CD4-positive, alpha-beta T cell treated with Interleukin-15 for 1 hour (primary cell): ENCODE data around the gene NOM1.

Source experiments
- DNase-seq: peaks from one replicate; pipeline ENCODE4 v3.0.0-alpha.2; 2020

Gene NOM1

DNA sequence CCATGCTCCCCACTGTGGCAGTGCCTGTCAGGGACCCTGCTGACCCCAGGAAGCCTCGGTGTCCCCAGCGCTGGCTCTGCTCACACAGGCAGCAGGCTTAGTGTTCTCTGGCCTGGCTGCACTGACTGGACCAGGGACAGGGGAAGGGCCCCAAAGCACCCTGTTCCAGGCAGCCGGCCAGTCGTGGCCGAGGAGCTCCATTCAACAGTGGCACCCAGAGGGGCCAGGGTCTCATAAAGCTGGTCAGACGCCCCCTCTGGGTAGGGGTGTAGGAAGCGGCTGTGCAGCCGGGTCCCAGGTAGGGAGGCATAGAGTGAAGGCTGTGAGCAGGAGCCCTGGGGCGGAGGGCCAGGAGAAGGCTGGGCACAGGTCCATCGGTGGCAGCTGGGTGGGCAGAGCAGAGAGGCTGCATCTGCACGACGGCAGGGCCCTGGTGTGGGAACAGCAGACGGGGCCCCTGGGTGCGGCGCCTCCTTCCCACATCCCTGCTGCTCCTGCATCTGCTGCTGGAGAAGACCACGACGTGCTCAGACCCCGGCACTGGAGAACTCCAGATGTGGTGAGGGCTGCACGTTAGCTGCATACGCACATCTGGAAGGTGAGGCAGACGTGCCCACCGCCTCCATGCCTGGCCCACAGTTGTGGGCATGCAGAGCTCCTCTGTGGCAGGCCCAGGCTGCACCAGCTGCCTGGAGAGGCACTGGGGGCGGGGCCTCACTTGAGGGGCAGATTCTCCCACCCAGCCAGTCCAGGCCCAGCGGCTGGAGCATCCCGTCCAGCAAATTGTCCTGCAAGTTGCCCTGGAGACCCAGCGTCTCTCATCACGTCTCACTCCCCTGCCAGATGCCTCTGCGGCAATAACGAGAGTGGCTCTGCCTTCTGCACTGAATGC lies 35.8 kb downstream of the NOM1 start:
- DNase-seq, result no peak

DNA sequence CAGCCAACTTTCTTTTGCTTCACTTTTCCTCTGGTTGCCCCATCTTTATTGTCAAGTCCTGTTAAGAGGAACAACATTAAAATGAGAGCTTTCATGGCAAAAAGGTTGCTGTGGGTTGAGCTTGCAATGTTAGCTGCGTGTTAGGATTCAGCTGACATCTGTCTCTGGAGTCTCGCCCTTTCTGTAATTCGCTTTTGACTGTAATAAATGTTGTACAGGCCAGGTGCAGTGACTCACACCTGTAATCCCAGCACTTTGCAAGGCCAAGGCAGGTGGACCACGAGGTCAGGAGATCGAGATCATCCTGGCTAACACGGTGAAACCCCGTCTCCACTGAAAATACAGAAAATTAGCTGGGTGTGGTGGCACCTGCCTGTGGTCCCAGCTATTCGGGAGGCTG lies 36.9 kb downstream of the NOM1 start:
- no peak for DNase-seq

DNA sequence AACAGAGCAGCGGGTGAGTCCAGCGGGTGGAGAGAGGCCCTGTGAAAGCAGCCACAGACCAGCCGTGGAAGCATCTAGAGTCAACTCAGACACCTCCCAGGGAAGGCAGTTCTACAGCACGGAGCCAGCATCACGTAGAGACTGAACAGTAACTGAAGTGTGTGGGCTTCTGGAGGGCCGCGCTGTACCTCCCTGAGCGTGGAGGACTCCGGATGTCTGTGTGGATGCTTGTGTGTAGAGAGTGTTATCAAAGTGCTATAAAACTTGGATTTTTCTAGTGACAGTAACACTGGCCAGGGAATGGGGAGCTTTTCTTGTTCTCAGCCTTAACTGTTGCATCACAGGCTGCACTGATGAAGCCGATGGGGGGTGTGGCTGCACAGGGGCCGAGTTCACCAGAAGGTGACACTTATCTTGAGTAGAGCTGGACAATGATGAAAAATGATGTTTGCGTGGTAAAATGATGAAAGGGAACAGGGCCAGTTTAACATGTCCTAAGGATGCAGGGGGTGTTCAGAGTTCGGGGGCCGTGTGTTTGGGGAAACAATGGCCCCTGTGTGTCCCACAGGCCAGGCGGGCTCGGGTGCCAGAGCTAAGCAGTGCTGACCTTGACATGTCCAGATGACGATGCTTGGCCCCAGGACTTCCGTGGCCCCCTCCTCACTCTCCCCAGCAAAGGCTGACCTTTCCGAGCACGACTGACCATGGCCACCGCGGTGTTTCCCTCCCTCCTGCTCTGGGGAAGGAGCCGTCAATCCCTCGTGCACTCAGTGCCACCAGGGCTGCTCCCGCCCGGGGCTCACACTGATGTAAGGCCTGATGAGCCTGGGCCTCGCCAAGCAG lies 39.1 kb downstream of the NOM1 start:
- DNase-seq, result no peak

DNA sequence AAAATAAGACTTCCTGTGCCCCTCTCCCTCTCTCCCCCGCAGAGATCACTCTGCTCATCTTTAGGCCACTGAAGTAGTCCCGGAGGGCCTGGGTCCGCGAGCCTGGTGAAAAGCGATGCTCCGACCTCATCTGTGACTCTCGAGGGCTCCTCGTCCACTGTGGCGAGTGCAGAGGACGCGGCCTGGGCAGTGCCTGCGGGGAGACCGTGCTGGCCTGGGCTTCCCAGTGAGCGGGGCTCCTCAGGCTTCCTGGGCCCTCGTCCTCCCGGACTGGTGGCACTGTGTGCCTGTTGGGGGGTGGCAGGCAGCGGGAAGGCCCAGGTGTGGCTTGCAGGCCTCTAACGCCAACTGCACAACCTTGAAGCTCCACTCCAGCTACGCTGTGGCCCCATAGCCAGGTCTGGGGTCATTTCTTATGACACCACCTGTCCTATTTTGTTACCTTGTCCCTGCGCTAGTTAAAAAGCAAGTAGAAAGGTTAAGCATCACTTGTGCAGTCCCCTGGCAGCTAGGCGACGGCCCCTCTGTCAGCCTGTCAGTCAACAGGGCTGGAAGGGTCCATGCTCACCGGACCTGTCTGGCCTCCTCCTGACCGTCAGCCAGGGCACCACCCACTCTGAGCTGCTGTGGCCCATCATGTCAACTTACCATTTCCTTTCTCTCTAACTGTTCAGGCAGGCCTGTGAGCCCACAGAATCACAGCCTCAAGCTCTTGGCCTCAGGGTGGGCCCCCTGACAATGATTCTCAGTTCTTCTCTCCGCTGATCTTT lies 40.4 kb downstream of the NOM1 start:
- no peak for DNase-seq

DNA sequence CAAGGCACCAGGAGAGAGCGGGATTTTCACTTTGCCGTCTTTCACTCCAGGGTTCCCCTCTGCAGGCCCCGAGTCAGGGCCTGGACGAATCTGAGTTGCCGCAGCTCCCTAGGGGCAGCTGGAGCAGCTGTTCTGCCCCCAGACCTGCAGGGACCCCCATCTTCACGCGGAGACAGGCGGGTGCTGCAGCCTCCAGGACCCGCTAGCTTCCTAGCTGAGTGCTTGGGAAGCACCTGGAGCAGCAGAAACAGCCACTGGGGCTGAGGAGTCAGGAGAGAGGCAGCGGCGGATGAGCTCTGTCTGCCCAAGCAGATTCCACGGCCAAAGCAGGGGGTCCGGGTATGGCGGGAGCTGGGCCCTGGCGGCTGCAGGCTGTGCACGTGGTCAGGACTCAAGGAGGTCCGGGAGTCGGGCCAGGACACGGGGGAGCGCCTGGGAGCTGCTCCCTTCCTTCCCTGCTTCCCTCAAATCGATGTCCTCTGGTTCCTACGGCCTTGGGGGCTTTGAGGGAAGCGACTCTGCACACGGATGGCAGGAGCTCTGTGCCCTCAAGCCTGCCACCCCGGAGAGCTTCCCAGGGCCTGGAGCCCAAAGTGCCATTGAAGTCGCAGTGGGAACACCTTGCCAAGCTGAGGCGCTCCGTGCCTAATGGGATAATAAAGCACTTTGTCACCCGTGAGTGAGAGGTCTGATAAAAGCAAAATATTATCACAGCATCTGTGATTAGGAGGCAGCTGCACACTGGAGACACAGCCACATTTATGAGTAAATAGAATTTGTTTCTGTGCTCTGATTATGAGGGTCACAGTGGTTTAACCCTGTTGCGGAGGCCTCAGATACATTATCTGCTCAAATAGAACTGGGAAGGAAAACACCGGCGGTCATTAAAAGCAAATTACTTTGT lies 43.8 kb downstream of the NOM1 start:
- no peak for DNase-seq

- no peak for DNase-seq
Observed at GRCh38 chr7:156993925-156994235, 44.4 kb downstream of the NOM1 start.

GRCh38 chr7:156994417-156994816 lies 44.9 kb downstream of the NOM1 start:
- no peak for DNase-seq

DNA sequence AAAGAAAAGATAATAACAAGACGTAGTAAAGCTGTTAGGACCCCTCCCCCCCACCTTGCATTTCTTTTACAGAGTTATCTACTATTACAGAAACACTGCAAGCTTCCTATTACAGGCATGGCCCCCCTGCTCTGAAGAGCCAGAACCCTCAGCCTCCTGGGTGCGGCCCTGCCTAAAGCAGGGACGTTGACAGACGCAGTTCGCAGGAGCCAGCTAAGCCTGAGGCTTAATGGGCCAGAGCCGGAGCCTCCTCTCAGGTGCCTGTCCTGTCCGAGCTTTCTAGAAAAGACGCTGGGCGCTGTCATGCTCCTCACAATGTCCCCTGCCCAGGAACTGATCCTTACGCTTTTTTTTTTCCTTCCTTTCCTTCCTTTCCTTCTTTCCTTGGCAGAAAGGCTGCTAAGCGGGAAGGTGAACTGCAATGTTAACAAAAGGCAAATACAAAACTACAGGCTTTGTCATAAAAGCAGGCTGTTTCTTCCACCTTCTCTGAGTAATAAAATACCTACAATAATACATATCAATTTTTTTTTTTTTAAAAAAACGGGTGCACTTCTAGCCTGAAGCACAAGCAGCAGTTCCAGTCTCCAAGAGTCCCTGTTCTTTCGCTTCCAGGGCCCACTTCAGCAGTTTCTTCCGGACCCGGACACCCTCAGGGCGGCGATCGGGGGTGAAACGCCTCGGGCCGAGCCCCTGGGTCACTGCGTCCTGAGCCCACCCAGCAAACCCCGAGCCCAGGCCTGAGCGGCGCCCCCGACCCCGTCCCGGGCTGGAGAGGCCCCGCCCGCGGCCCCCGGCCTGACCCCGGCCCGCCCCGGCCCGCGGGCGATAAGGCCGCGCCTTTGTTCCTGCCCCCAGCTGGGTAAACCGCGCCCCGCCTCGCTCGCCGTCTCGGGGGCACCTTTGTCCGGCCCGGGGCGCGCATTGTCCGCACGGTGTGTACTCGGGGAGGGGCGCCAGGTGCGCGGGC lies 49.8 kb downstream of the NOM1 start:
- no peak for DNase-seq

DNA sequence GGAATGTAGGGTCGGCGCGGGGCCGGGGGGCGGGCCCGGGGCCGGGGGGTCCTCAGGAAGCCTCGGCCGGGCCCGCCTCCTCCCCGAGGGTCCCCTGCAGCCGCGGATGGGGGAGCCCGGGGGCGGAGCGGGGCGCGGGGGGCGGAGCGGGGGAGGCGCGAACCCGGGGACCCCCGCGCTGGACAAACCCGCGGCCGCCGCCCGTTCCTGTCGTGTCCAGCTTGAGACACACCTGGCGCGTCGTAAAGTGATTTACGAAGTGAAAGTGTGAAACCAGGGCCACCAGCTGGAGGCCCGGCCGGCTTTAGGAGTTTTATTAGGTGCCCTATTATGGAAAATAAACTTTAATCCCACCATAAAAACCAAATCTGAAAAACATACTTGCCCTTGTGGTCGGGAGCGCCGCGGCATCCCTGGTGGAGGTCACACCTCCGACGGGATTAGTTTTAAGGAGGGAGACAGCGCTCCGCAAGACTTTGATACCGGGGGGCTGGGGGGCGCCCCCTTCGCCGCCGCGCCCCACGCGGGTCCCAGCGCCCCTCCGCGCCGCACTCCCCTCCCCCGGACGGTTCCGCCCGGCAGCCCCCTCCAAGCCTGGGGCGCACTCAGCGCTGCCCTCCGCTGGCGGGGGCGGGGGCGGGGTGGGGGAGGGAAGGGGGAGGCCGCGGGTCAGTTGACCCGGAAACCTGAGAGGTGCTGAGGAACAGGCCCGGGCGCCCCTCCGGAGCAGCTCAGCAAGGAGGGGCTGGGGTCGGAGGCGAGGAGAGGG lies 50.6 kb downstream of the NOM1 start:
- DNase-seq, result no peak

DNA sequence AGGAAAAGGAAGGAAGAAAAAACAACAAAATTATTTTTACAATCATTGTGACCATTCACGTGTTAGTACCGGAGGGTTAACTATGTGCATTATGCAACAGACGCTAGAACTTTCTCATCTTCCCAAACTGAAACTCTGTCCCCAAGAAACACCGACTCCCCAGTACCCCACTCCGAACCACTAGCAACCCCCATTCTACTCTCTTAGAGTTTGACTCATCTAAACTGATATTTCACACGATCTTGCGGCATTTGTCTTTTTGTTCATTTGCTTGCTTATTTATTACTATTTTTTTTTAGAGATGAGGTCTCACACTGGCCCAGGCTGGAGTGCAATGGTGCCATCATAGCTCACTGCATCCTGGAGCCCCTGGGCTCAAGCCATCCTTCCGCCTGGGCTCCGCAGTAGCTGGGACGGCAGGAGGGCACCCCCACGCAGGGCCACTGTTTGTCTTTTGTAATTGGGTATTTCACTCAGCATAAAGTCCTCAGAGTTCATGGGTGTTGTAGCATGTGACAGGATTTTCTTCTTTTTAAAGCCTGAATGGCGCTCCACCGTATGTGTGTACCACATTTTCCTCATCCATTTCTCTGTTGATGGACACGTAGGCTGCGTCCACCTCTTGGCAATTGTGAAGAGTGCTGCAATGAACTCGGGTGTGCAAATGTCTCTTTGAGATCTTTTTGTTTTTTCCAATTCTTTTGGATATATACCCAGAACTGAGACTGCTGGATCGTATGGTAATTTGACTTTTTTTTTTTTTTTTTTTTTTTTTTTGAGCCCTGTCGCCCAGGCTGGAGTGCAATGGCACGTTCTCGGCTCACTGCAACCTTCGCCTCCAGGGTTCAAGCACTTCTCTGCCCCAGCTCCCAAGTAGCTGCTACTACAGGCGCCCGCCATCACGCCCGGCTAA lies 51.5 kb downstream of the NOM1 start:
- no peak for DNase-seq

DNA sequence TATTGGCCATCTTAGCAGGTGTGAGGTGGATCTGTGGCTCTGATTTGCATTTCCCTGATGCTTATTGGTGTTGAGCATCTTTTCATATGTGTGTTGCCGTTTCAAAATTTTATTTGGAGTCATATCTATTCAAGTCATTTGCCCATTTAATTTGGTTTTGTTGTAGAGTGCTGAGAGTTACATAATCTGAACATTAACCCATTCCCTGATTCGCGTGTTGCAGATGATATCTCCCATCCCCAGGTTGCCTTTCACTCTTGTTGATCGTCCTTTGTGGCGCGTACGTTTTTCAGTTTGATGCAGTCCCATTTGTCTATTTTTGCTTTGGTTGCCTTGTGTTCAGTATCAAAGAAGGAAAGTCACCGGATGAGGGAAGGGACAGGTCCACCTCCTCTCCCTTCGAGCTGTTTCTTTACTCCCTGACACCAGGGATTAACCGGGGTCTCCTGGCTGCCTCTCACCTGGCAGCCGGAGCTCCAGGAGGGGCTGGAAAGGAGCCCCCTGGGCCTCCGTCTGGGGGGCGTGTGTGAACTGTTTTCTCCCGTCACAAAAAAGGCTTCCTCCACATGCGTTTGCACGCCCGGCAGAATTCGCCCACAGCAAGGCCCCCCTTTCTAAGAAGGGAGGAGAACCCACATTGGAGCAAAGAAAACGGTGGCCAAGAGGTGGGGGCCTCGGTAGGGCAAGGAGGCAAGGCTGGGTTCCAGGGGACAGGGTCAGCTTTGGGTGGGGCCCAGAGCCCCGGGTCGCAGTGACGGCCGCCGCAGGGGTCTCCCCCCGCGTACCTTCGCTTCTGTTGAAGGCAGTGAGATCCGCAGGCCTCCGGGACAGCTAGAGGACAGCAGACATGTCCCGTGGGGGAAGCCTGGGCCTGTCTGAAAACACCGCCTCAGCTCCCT lies 52.7 kb downstream of the NOM1 start:
- DNase-seq, result no peak

DNA sequence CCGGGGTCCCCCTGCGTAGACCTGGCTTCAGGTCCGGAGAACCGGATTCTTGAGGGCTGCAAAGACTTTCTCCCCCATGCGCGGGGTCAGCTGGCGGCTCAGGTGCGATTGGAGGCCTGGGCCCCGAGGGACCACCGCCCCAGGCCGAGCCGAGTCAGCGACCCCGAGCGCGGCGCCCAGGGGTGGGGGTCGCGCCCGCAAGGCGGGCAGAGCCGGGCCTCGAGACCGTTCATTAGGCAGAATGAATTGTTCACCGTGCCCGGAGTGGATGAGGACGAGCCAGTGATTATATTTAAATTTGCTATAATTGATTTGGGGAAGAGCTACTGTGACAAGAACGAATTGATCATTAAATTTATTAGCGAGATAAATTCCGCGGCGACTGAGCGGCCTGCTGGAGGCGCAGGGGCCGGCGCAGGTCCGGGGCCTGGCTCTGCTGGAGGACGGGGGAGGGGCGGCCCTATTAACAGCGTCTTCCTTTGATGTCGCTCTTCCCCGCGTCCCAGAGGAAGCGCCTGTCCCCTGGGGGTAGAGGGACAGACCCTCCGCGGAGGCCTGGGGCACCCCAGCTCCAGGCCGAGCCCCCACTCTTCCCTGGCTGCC lies 53.4 kb downstream of the NOM1 start:
- no peak for DNase-seq

- DNase-seq, result no peak
Observed at GRCh38 chr7:157003445-157003755, 53.9 kb downstream of the NOM1 start.

GRCh38 chr7:157003756-157004520 lies 54.4 kb downstream of the NOM1 start:
- no peak for DNase-seq

DNA sequence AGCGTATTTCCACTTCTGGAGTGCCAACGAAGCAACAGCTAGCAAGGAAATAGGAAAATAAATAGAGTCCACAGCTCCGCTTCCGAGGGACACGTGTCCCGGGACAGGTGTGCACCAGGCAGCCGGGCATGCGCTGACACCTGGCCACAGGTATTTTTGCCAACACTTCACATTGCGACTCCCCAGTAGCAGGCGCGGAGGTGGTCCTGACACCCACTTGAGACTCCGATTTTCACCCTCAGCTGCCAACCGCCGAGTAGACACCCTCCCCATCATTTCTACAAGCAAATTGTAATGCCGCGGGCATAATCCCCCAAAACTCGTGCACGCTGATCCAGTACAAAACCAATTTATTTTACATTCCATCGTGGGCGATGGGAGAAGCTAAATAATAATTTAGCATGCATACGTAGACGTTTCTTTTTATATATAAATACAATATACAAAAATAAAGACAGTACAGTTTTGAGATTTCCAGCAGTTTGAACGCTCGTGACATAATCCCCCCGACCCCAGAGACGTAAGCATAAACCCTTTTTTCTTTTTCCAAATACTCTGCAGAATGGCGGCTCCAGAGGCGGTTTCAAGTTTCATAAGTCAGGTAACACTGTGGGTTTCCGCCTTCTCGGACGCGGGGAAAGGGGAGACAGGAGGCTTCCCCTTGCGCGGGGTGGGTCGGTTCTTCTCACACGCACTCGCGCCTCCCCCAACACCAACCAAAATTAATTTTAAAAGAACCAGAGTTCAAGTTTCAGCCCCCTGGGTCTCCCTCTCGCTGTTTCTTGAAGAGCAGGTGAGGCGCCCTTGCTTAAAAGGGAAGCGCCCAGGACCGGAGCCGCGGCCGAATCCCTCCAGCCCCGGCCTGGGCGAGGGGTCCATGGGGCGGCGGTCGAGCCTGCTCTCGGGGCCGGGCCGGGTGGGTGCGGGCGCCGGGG lies 55.3 kb downstream of the NOM1 start:
- DNase-seq, result no peak
